Measurements from ENCODE around the gene DHRS12.

The DHRS12 gene

GRCh38 chr13:51780099-51780498 lies 23.9 kb downstream of the DHRS12 start:
- Histone ChIP-seq H2AFZ (ENCODE audit: low read length) (no peak overlapping the region), H3K4me1 (ENCODE audit: control insufficient read depth in 2 of 2, insufficient read depth in 1 of 2, low read depth in 1 of 2, low read length in 2 of 2) (peaks cover 0 to 8% of the 10 kb centered on the region in 2 donors), H4K8ac (ENCODE audit: low read depth, low read length) (no peak overlapping the region), H3K18ac (ENCODE audit: low read length) (no peak overlapping the region), H2BK120ac (ENCODE audit: low read depth, low read length) (no peak overlapping the region), H4K91ac (ENCODE audit: low read depth, low read length, poor library complexity) (no peak overlapping the region), H2BK15ac (ENCODE audit: low read length) (no peak overlapping the region), H3K9ac (ENCODE audit: low read depth, low read length, poor library complexity) (no peak overlapping the region), H2AK5ac (ENCODE audit: low read depth, low read length) (no peak overlapping the region), H3K27me3 (ENCODE audit: control insufficient read depth in 3 of 3, insufficient read depth in 3 of 3, low read depth in 1 of 3, low read length in 3 of 3) (no peaks in the 10 kb centered on the region), H3K4ac (ENCODE audit: low read length) (no peak overlapping the region), H3K36me3 (replicated peaks in 1 of 2; ENCODE audit: control insufficient read depth in 2 of 2, insufficient read depth in 2 of 2, low read length in 2 of 2) (no peaks in the 10 kb centered on the region), H3K4me2 (ENCODE audit: insufficient read depth, low read length, poor library complexity, severe bottlenecking) (no peak overlapping the region), H3K27ac (replicated peaks; ENCODE audit: low read length) (no peak overlapping the region), H3K14ac (ENCODE audit: low read length) (no peak overlapping the region), H3K79me1 (ENCODE audit: low read depth, low read length) (no peaks in the 10 kb centered on the region), H3K9me3 (replicated peaks in 1 of 2; ENCODE audit: control insufficient read depth in 2 of 2, insufficient read depth in 1 of 2, low read depth in 1 of 2, low read length in 2 of 2) (no peaks in the 10 kb centered on the region), H3K23ac (ENCODE audit: low read depth, low read length, poor library complexity) (no peak overlapping the region), H3K4me3 (ENCODE audit: low read length in 2 of 2) (no peak overlapping the region), H2BK5ac (ENCODE audit: low read length) (no peak overlapping the region), H2BK12ac (ENCODE audit: low read length) (no peak overlapping the region)
- no peak for DNase-seq (ENCODE audit: low spot score)
- WGBS, 2 donors (ENCODE audit: extremely low coverage in 2 of 2, insufficient read length in 2 of 2, insufficient replicate concordance in 1 of 2), result no CpG with 5 or more reads among the region's 3 CpGs

- Histone ChIP-seq H2BK120ac (ENCODE audit: low read depth, low read length) (no peak overlapping the region), H3K23ac (ENCODE audit: low read depth, low read length, poor library complexity) (no peak overlapping the region), H3K9ac (ENCODE audit: low read depth, low read length, poor library complexity) (no peak overlapping the region), H3K4me1 (ENCODE audit: control insufficient read depth in 2 of 2, insufficient read depth in 1 of 2, low read depth in 1 of 2, low read length in 2 of 2) (peaks cover 0 to 8% of the 10 kb centered on the region in 2 donors), H3K27me3 (ENCODE audit: control insufficient read depth in 3 of 3, insufficient read depth in 3 of 3, low read depth in 1 of 3, low read length in 3 of 3) (no peaks in the 10 kb centered on the region), H2AK5ac (ENCODE audit: low read depth, low read length) (no peak overlapping the region), H3K9me3 (replicated peaks in 1 of 2; ENCODE audit: control insufficient read depth in 2 of 2, insufficient read depth in 1 of 2, low read depth in 1 of 2, low read length in 2 of 2) (no peaks in the 10 kb centered on the region), H3K4ac (ENCODE audit: low read length) (no peak overlapping the region), H3K27ac (replicated peaks; ENCODE audit: low read length) (no peak overlapping the region), H2BK5ac (ENCODE audit: low read length) (no peak overlapping the region), H3K4me3 (ENCODE audit: low read length in 2 of 2) (no peak overlapping the region), H4K91ac (ENCODE audit: low read depth, low read length, poor library complexity) (no peak overlapping the region), H3K14ac (ENCODE audit: low read length) (no peak overlapping the region), H3K4me2 (ENCODE audit: insufficient read depth, low read length, poor library complexity, severe bottlenecking) (no peak overlapping the region), H3K79me1 (ENCODE audit: low read depth, low read length) (no peaks in the 10 kb centered on the region), H2BK15ac (ENCODE audit: low read length) (no peak overlapping the region), H3K18ac (ENCODE audit: low read length) (peak overlapping the region; percentile 42), H4K8ac (ENCODE audit: low read depth, low read length) (no peak overlapping the region), H2BK12ac (ENCODE audit: low read length) (no peak overlapping the region), H3K36me3 (replicated peaks in 1 of 2; ENCODE audit: control insufficient read depth in 2 of 2, insufficient read depth in 2 of 2, low read length in 2 of 2) (no peaks in the 10 kb centered on the region), H2AFZ (ENCODE audit: low read length) (peak overlapping the region; percentile 9)
- WGBS, 2 donors (ENCODE audit: extremely low coverage in 2 of 2, insufficient read length in 2 of 2, insufficient replicate concordance in 1 of 2), result no CpG with 5 or more reads among the region's 11 CpGs
- DNase-seq (ENCODE audit: low spot score), result no peak
Measured at GRCh38 chr13:51778392-51778791, 25.6 kb downstream of the DHRS12 start.

GRCh38 chr13:51777921-51778320 lies 26.0 kb downstream of the DHRS12 start:
- Histone ChIP-seq H3K36me3 (replicated peaks in 1 of 2; ENCODE audit: control insufficient read depth in 2 of 2, insufficient read depth in 2 of 2, low read length in 2 of 2) (no peaks in the 10 kb centered on the region), H2BK15ac (ENCODE audit: low read length) (no peak overlapping the region), H3K23ac (ENCODE audit: low read depth, low read length, poor library complexity) (no peak overlapping the region), H2AK5ac (ENCODE audit: low read depth, low read length) (no peak overlapping the region), H2BK12ac (ENCODE audit: low read length) (no peak overlapping the region), H3K4me3 (ENCODE audit: low read length in 2 of 2) (no peak overlapping the region), H3K27me3 (ENCODE audit: control insufficient read depth in 3 of 3, insufficient read depth in 3 of 3, low read depth in 1 of 3, low read length in 3 of 3) (no peaks in the 10 kb centered on the region), H2AFZ (ENCODE audit: low read length) (peak overlapping the region; percentile 9), H3K4me1 (ENCODE audit: control insufficient read depth in 2 of 2, insufficient read depth in 1 of 2, low read depth in 1 of 2, low read length in 2 of 2) (peaks cover 0 to 8% of the 10 kb centered on the region in 2 donors), H3K18ac (ENCODE audit: low read length) (no peak overlapping the region), H2BK120ac (ENCODE audit: low read depth, low read length) (no peak overlapping the region), H3K14ac (ENCODE audit: low read length) (no peak overlapping the region), H4K91ac (ENCODE audit: low read depth, low read length, poor library complexity) (no peak overlapping the region), H3K79me1 (ENCODE audit: low read depth, low read length) (no peaks in the 10 kb centered on the region), H3K27ac (replicated peaks; ENCODE audit: low read length) (no peak overlapping the region), H3K4ac (ENCODE audit: low read length) (no peak overlapping the region), H3K9ac (ENCODE audit: low read depth, low read length, poor library complexity) (no peak overlapping the region), H2BK5ac (ENCODE audit: low read length) (no peak overlapping the region), H3K9me3 (replicated peaks in 1 of 2; ENCODE audit: control insufficient read depth in 2 of 2, insufficient read depth in 1 of 2, low read depth in 1 of 2, low read length in 2 of 2) (no peaks in the 10 kb centered on the region), H4K8ac (ENCODE audit: low read depth, low read length) (no peak overlapping the region), H3K4me2 (ENCODE audit: insufficient read depth, low read length, poor library complexity, severe bottlenecking) (no peak overlapping the region)
- no peak for DNase-seq (ENCODE audit: low spot score)
- no CpG with 5 or more reads among the region's 9 CpGs for WGBS, 2 donors (ENCODE audit: extremely low coverage in 2 of 2, insufficient read length in 2 of 2, insufficient replicate concordance in 1 of 2)

GRCh38 chr13:51776179-51776578 lies 27.8 kb downstream of the DHRS12 start:
- Histone ChIP-seq H3K9ac (ENCODE audit: low read depth, low read length, poor library complexity) (no peak overlapping the region), H3K4me3 (ENCODE audit: low read length in 2 of 2) (no peak overlapping the region), H2BK120ac (ENCODE audit: low read depth, low read length) (no peak overlapping the region), H4K8ac (ENCODE audit: low read depth, low read length) (no peak overlapping the region), H3K36me3 (replicated peaks in 1 of 2; ENCODE audit: control insufficient read depth in 2 of 2, insufficient read depth in 2 of 2, low read length in 2 of 2) (no peaks in the 10 kb centered on the region), H3K23ac (ENCODE audit: low read depth, low read length, poor library complexity) (no peak overlapping the region), H3K79me1 (ENCODE audit: low read depth, low read length) (no peaks in the 10 kb centered on the region), H2BK5ac (ENCODE audit: low read length) (no peak overlapping the region), H3K9me3 (replicated peaks in 1 of 2; ENCODE audit: control insufficient read depth in 2 of 2, insufficient read depth in 1 of 2, low read depth in 1 of 2, low read length in 2 of 2) (no peaks in the 10 kb centered on the region), H3K4ac (ENCODE audit: low read length) (no peak overlapping the region), H3K14ac (ENCODE audit: low read length) (no peak overlapping the region), H3K27me3 (ENCODE audit: control insufficient read depth in 3 of 3, insufficient read depth in 3 of 3, low read depth in 1 of 3, low read length in 3 of 3) (no peaks in the 10 kb centered on the region), H3K4me2 (ENCODE audit: insufficient read depth, low read length, poor library complexity, severe bottlenecking) (no peak overlapping the region), H3K4me1 (ENCODE audit: control insufficient read depth in 2 of 2, insufficient read depth in 1 of 2, low read depth in 1 of 2, low read length in 2 of 2) (peaks cover 0 to 8% of the 10 kb centered on the region in 2 donors), H2BK12ac (ENCODE audit: low read length) (no peak overlapping the region), H2BK15ac (ENCODE audit: low read length) (no peak overlapping the region), H2AFZ (ENCODE audit: low read length) (no peak overlapping the region), H2AK5ac (ENCODE audit: low read depth, low read length) (no peak overlapping the region), H4K91ac (ENCODE audit: low read depth, low read length, poor library complexity) (no peak overlapping the region), H3K27ac (replicated peaks; ENCODE audit: low read length) (no peak overlapping the region), H3K18ac (ENCODE audit: low read length) (no peak overlapping the region)
- DNase-seq (ENCODE audit: low spot score), result no peak
- no CpG with 5 or more reads among the region's 7 CpGs for WGBS, 2 donors (ENCODE audit: extremely low coverage in 2 of 2, insufficient read length in 2 of 2, insufficient replicate concordance in 1 of 2)

Data from neuronal stem cell (in vitro differentiated cells).